GM12872 (cell line): Measurements from ENCODE around the gene C22orf42.

Experiments used
- TF ChIP-seq, protein P1 (sequence below): IDR thresholded peaks from 3 replicates; pipeline ENCODE4 v1.5.1; 2011; ENCODE audit warnings: low read depth, mild to moderate bottlenecking, low read length, moderate library complexity; ENCODE audit not compliant: insufficient read depth

C22orf42 gene

GRCh38 chr22:32185821-32186220 lies 26.7 kb upstream of the C22orf42 start:
- TF ChIP-seq, protein P1, sequence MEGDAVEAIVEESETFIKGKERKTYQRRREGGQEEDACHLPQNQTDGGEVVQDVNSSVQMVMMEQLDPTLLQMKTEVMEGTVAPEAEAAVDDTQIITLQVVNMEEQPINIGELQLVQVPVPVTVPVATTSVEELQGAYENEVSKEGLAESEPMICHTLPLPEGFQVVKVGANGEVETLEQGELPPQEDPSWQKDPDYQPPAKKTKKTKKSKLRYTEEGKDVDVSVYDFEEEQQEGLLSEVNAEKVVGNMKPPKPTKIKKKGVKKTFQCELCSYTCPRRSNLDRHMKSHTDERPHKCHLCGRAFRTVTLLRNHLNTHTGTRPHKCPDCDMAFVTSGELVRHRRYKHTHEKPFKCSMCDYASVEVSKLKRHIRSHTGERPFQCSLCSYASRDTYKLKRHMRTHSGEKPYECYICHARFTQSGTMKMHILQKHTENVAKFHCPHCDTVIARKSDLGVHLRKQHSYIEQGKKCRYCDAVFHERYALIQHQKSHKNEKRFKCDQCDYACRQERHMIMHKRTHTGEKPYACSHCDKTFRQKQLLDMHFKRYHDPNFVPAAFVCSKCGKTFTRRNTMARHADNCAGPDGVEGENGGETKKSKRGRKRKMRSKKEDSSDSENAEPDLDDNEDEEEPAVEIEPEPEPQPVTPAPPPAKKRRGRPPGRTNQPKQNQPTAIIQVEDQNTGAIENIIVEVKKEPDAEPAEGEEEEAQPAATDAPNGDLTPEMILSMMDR, result no peak

DNA sequence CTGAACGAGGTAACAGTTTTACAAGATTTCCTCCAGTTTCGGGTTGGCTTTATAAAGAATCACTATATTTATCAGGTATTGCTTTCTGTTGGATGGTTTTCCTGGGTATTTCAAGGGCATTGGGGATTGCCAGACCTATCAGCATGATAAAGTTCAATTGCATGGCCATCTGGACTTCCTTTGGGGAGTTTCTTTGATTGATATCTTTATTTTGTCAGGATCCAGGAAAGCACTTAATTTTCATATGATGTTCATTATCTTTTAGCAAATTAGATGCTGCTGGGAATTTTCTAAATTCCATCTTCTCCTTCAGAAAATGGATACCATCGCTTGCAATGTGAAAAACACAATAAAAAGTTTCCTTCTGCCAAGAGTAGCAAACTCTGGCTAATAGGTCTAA lies 24.5 kb upstream of the C22orf42 start:
- TF ChIP-seq, protein P1, result no peak

DNA sequence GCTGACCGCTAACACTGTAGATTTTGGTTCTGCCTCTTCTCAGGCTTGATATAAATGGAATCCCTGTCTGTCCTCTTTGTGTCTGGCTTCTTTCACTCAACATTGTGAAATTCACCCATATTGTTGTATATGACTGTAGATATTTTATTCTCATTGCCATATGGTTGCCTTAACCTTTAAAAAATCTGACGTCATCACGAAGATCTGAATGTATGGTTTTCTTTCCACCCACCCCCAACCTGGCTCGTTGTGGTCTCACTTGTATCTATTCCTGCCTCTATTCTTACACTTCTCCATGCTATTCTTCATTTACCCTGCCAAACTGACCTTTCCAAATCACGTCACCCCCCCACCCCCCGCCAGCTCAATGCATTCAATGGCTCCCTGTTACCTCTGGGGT lies 21.9 kb upstream of the C22orf42 start:
- TF ChIP-seq, protein P1, result no peak

DNA sequence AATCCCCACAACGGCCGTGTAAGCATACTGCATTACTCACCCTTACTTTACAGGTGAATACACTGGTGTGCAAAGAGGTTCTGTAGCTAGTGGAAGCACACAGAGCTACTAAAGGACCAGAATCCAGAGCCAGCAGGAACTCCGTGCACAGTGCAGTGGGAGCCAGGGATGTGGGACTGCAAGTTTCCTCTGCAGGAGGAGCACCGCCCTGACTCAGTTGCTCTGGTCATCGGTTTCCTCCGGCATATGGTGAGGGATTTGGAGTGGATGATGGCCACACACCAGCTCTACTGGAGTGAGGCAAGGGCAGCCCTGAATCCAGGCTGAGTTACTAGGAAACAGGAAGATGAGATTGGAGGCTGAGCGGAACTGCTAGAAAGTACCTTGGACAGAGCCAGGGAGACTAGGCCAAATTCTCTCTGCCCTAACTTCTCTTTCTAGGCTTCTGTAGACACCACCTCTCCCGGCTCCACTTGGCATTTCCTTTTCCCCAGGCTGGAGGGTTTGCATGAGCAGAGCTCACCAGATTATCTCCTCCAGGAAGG lies 18.2 kb upstream of the C22orf42 start:
- TF ChIP-seq, protein P1, result no peak

DNA sequence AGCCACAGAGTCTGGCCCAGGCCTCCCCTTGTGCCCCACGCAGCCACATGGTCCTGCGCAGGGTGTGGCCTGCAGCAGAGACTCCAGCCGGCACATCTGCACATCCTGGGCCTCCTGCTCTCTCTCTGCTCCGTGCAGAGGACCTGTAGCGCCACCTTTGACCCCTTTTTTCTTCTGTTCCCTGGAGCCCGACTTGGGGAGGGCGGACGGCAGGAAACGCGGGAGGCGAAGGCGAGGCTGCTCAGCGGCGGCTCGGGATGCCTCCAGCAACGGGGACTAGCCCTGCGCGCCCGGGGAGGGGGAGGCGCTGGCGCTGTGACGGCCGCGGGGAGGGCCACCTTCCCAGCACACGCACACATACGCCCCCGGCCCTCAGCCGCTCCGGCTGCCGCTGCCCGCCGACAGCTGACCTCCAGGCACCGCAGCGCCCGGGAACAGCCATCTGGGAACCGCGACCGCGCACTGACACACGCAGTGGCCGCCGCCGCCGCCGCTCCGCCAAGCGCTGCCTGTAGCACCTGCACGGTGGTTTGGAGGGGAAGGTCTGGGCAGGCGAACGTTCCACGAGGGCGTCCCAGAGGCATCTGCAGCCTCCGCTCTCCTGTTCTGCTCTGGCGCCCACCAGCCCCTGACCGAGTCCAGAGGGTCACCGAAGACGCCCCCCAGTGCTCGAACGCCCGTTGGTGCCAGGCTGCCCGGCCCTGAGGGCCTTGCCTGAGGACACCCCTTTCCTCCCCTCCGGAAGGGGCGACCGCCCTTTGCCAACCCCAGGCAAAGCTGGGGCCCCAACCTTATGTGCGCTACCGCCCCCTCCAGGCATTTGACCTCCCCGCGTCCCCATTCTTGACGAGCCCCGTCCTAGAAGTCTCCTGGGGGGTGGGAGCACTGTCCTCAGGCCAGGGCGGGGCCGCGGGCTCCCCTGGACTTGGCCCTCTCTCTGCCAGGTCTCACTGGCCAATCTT lies 16.9 kb upstream of the C22orf42 start:
- TF ChIP-seq, protein P1, result 0 out of 3 replicates have a peak, but pooled peaks have one; percentile 5

DNA sequence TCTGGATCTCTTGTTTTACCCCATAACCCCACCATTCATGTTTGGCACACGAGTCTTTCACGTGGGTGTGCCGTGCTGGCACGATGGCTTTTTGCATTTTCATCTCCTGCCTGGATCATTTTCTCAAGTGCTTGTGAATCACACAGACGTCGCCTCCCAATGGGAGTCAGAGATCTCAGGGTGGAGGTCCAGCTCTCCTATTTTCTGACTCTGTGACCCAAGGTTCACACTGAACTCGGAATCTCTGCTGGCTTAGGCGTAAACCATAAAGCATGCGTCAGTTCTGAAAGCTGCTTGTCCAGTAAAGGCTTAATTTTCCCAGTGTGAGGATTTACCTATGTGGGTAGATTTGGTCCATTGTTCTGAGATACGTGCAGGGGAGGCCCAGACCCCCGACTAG lies 16.0 kb upstream of the C22orf42 start:
- TF ChIP-seq, protein P1, result no peak

- TF ChIP-seq, protein P1, result no peak
These were observed 6.6 kb upstream of the C22orf42 start for GRCh38 chr22:32165681-32166080.
